Superior temporal gyrus (tissue), 1 donor: Measurements from ENCODE around the gene EIPR1.

Experiments
- DNase-seq: peaks from one replicate; pipeline ENCODE4 v3.0.0-alpha.2; 2016; ENCODE audit errors: extremely low spot score

Gene EIPR1

GRCh38 chr2:3176071-3176868 is 201.3 kb downstream of the EIPR1 start:
- no peak for DNase-seq

DNA sequence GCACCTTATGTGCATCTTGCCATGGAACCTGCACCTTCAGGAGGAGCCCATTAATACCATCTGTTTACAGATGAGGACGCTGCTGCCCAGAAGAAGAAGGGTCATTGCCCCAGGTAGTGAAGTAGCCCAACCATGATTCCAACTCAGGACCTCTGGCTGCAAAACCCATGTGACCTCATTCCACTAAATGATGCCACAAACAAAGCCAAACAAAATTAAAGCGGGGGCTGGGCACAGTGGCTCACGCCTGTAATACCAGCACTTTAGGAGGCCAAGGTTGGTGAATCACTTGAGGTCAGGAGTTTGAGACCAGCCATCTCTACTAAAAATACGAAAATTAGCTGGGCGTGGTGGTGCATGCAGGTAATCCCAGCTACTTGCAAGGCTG is 202.1 kb downstream of the EIPR1 start:
- no peak for DNase-seq

DNA sequence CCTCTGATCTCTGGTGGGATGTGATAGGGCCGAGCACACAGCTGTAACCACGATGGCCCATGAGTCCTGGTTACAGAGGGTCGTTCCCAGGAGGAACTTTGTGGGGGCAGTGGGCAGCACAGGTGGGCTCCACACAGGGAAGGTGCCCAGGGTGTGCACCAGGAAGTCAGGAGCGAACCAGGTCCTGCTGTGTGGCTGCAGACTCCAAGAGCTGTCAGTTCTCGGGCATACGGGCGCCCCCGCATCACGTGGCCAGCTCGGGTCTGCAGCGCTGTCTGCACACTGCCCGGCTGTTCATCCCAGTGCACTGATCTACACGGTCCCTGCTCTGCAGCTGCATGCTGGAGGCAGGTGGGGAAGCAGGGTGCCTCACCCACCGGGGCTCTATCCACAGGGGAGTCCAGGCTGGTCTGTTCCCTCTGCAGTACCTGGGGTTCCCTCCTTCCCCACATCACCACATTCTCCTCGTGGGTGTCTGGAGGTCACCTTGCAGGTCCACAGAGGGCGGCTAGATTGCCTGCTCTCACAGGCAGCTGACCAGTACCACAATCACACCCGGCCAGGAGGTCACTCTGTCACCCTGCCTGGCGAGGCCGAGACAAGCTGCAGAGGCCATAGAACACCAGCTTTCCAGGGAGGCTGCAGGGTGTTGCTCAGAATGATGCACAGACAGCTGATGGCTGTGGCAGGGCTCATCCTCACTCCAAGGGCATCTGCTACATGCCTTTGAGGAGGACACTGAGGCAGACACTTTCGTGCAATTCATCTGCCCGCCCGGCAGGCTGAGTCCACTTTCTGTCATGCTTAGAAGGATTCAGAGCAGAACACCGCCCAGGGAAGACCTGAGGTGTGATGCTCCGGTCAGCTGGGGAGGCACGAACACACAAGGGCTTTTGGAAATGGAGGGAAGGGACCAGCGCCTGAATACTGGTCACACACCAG is 202.7 kb downstream of the EIPR1 start:
- no peak for DNase-seq

- DNase-seq, result no peak
These were observed 204.6 kb downstream of the EIPR1 start for GRCh38 chr2:3173031-3173430.

DNA sequence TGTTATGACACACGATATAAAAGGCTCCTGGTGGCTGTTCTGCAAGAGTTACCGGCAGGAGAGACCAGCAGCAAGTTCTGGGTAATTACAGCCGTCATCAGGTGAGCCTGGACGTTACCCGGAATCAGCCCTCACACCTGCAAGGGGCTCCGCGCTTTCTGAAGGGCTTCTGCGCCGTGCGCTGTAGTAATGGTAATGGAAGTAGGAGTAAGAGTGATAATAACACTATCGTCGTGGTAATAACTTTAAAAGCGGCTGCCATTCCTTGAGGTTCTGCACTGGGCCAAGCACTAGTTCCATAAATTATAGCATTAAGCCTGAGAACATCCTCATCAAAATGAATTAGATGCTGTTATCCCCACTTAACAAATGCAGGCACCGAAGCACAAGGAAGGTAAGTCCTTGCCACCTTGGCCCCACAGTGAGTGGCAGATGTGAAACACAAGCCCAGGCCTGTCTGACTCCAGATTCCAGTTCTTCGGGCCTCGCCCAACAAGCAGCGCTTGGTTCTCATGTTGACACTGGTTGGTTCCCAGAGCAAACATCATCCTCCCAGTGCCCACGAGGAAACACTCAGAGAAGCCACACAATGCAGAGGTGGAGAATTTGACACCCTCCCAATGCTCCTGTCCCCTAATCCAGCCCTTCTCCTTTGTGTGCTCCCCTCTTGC is 205.2 kb downstream of the EIPR1 start:
- DNase-seq, result no peak

- no peak for DNase-seq
These were observed 205.9 kb downstream of the EIPR1 start for GRCh38 chr2:3171564-3172264.

GRCh38 chr2:3170792-3171455 is 206.7 kb downstream of the EIPR1 start:
- DNase-seq, result no peak

GRCh38 chr2:3169106-3169870 is 208.3 kb downstream of the EIPR1 start:
- no peak for DNase-seq

DNA sequence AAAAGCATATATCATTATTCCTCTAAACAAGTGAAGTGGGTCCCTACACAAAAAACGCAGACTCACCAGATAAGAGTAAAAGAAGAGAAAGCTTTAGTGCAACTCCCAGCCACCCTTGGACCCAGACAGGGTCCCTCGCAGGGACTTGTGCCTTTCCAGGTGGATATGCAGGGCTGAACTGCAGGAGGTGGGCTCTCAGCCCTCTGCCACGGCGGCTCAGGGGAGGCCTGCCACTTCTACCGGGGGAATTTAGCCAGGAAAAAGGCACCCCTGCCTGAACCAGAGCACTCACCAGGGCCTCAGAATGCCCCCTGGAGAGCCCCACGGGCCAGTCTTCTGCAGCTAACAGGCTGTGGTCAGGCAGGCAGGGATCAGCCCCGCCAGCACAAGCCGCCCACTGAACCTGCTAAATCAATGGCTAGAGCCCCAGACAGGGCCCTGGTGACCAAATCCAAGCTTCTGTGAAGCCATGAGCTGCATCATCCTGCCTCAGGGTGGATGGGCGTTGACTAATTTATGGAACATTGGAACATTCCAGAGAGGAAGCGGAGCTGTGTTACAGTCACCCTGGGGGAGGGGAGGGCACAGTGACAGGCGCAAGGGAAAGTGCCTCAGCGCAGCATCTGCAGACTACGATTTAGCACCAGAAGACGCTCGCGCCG is 209.3 kb downstream of the EIPR1 start:
- DNase-seq, result no peak

DNA sequence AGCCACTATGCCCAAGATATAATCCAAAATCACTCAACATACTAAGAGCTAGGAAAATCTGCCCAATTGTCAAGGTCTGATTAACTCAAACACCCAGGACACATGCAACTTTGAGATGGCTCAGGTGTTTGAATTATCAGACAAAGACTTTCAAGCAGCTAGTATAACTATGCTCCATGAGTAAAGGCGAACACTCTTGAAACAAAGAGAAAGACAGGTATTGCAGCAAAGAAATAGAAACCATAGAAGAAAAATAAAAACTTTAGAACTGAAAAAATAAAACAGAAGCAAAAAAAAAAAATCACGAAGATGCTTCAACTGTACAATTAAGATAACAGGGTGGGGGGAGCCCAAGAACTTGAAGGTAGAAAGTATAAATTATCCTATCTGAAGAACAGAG is 214.2 kb downstream of the EIPR1 start:
- no peak for DNase-seq

- no peak for DNase-seq
These were observed 215.1 kb downstream of the EIPR1 start for GRCh38 chr2:3162442-3163077.

DNA sequence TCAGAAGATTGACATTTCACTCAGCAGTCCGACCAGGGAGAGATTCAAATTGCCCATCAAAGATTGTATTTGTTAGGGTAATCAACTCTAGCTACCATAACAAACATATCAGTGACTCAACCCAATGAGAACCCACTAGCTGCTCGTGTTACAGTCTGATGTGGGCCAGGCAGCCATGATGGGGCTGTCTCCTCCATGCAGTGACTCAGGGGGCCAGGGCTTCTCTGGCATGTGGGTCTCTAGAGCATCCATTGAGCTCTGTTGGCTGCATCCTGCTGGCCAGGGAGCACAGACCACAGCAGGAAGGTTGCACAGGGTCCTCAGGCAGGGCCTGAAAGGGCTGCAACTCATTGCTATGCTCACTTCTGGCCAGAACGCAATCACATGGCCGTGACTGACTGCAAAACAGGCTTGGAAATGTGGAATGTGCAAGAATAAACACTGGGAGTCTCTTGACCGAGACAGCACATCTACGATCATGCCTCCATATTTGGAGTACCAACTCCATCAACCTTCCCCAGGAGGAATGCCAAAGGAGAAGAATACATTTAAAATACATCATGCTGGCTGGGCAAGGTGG is 216.8 kb downstream of the EIPR1 start:
- no peak for DNase-seq

GRCh38 chr2:3159782-3160545 is 217.7 kb downstream of the EIPR1 start:
- DNase-seq, result no peak

- DNase-seq, result no peak
These were observed 222.9 kb downstream of the EIPR1 start for GRCh38 chr2:3154700-3155099.

GRCh38 chr2:3154146-3154545 is 223.5 kb downstream of the EIPR1 start:
- no peak for DNase-seq

DNA sequence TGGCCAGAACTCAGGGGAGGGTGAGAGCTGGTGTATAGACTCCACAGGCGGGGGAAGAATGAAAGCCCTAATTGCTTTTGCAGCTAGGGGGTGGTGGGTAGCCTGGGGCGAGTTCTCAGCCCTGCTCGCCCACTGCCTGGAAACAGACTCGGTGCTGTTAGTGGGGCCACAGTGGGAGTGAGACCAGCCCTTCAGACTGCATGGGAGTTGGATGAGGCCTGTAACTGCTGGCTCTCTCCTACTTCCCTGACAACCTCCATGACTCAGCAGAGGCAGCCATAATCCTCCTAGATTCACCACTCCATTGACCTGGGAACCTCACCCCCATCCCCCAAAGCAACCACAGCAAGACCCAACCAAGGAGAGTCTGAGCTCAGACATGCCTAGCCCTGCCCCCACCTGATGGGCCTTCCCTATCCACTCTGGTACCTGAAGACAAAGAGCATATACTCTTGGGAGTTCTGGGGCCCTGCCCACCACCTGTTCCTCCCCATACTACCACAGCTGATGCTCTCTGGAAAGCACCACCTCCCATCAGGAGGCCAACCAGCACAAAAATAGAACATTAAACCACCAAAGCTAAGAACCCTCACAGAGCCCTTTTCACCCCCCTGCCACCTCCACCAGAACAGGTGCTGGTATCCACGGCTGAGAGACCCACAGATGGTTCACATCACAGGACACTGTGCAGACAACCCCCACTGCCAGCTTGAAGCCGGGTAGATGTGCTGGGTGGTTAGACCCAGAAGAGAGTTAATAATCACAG is 226.3 kb downstream of the EIPR1 start:
- DNase-seq, result no peak

GRCh38 chr2:3149441-3150217 is 228.0 kb downstream of the EIPR1 start:
- DNase-seq, result no peak
